GM18867 (cell line): Measurements from ENCODE around the gene ARHGEF9.

Experiments
- ATAC-seq: cut with Tn5 transposase; IDR thresholded peaks from one replicate; pipeline ENCODE4 v1.9.1; 2021; ENCODE audit warnings: mild to moderate bottlenecking, moderate library complexity; ENCODE audit not compliant: unreplicated experiment

Gene ARHGEF9

GRCh38 chrX:63747331-63747730 is 37.7 kb downstream of the ARHGEF9 start:
- ATAC-seq, result no peak

- no peak for ATAC-seq
These were observed 38.3 kb downstream of the ARHGEF9 start for GRCh38 chrX:63746715-63747114.

GRCh38 chrX:63746278-63746677 is 38.7 kb downstream of the ARHGEF9 start:
- peak; percentile 70 for ATAC-seq

- ATAC-seq, result no peak
These were observed 40.1 kb downstream of the ARHGEF9 start for GRCh38 chrX:63744850-63745394.

- ATAC-seq, result no peak
These were observed 41.4 kb downstream of the ARHGEF9 start for GRCh38 chrX:63743596-63743995.

GRCh38 chrX:63740382-63740781 is 44.6 kb downstream of the ARHGEF9 start:
- ATAC-seq, result peak; percentile 73

GRCh38 chrX:63739885-63740284 is 45.1 kb downstream of the ARHGEF9 start:
- peak; percentile 28 for ATAC-seq

- no peak for ATAC-seq
These were observed 46.3 kb downstream of the ARHGEF9 start for GRCh38 chrX:63738696-63739095.

GRCh38 chrX:63737131-63737921 is 47.7 kb downstream of the ARHGEF9 start:
- ATAC-seq, result no peak

- ATAC-seq, result no peak
These were observed 49.1 kb downstream of the ARHGEF9 start for GRCh38 chrX:63735882-63736281.

GRCh38 chrX:63720293-63720692 is 64.7 kb downstream of the ARHGEF9 start:
- no peak for ATAC-seq

GRCh38 chrX:63719633-63720032 is 65.4 kb downstream of the ARHGEF9 start:
- no peak for ATAC-seq

- ATAC-seq, result peak; percentile 90
These were observed 66.9 kb downstream of the ARHGEF9 start for GRCh38 chrX:63718010-63718694.

GRCh38 chrX:63713526-63713925 is 71.5 kb downstream of the ARHGEF9 start:
- no peak for ATAC-seq

- ATAC-seq, result no peak
These were observed 76.2 kb downstream of the ARHGEF9 start for GRCh38 chrX:63708801-63709200.

GRCh38 chrX:63702556-63702955 is 82.5 kb downstream of the ARHGEF9 start:
- no peak for ATAC-seq

GRCh38 chrX:63686878-63687714 is 97.9 kb downstream of the ARHGEF9 start:
- peak; percentile 88 for ATAC-seq

- no peak for ATAC-seq
These were observed 104.6 kb downstream of the ARHGEF9 start for GRCh38 chrX:63680423-63680822.

GRCh38 chrX:63679432-63679831 is 105.6 kb downstream of the ARHGEF9 start:
- ATAC-seq, result no peak

GRCh38 chrX:63675716-63676115 is 109.3 kb downstream of the ARHGEF9 start:
- ATAC-seq, result peak; percentile 90

GRCh38 chrX:63673896-63674295 is 111.1 kb downstream of the ARHGEF9 start:
- no peak for ATAC-seq
